Endothelial cell of umbilical vein (primary cell): ENCODE data around the gene VPS37D.

ENCODE experiments used
- POLR2A ChIP-seq: IDR thresholded peaks from 2 replicates; pipeline ENCODE4 v1.6.1; 2012; ENCODE audit warnings: low read depth, mild to moderate bottlenecking, control low read depth, low read length
- POLR2AphosphoS5 ChIP-seq: IDR thresholded peaks from 2 replicates; pipeline ENCODE4 v1.6.1; 2012; ENCODE audit warnings: low read depth, mild to moderate bottlenecking, control low read depth, low read length, moderate library complexity; ENCODE audit not compliant: insufficient read depth

DNA sequence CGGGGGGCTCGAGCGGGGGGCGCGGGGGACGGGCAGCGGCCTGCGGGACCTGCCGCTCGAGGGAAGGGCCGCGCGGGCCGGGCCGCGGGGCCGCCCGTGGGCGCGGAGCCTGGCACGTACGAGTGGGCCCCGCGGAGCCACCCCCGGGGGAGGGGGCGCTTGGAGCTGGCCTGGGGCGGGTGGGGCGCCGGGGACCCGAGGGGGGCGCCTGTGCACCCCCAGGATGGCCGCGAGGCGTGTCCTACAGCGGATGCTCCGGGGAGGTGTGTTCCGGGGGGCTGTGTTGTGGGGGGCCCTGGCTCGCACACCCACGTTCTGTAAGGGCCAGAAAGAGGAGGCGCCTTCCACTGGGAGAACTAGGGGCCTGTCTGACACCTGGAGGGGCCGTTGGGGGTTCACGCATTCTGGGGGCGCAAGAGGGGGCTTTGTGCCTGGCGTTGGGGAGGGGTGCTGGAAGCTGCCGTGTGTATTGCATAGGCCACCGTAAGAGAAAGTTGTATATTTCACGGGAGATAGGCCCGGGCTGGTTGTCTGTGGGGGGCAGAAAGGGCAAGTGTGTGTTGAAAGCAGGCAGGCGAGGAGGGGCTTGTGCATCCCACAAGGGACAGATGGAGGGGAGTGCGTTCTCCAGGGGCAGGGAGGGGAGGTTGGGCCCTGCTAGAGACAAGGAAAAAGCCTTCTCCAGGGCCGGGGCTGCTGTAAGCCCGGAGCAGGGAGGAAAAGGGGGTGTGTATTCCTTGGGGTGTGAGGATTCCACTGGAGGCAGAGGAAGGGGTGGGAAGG is 663 bp downstream of the VPS37D start:
- no peak for TF ChIP-seq POLR2A
- TF ChIP-seq POLR2AphosphoS5, result no peak
